Measurements from ENCODE around the gene PPFIBP2.

Gene PPFIBP2

GRCh38 chr11:7513234-7514098, at the start of gene PPFIBP2:
TSS of gene PPFIBP2 (plus strand) at chr11:7513999. CDS start at chr11:7549476, 35,477 bp downstream.
- peak; percentile 64 for DNase-seq

GRCh38 chr11:7467652-7468051, 46.1 kb upstream of the PPFIBP2 start:
- no peak for DNase-seq

- DNase-seq: no peak
Measured at GRCh38 chr11:7469351-7469865, 44.4 kb upstream of the PPFIBP2 start.

- DNase-seq: no peak
Measured at GRCh38 chr11:7471071-7471470, 42.7 kb upstream of the PPFIBP2 start.

GRCh38 chr11:7473717-7474116, 40.1 kb upstream of the PPFIBP2 start:
- DNase-seq: no peak

- DNase-seq: no peak
Measured at GRCh38 chr11:7480113-7480512, 33.7 kb upstream of the PPFIBP2 start.

- DNase-seq: no peak
Measured at GRCh38 chr11:7484131-7484530, 29.7 kb upstream of the PPFIBP2 start.

- no peak for DNase-seq
Measured at GRCh38 chr11:7484645-7485044, 29.2 kb upstream of the PPFIBP2 start.

- DNase-seq: no peak
Measured at GRCh38 chr11:7485186-7486097, 28.4 kb upstream of the PPFIBP2 start, which contains the start of gene OLFML1. TSS of gene OLFML1 (plus strand) at chr11:7485506. CDS start at chr11:7485876, 370 bp downstream.

GRCh38 chr11:7486098-7486780, 27.6 kb upstream of the PPFIBP2 start:
- no peak for DNase-seq

- no peak for DNase-seq
Measured at GRCh38 chr11:7486781-7487140, 27.0 kb upstream of the PPFIBP2 start.

GRCh38 chr11:7487360-7487759, 26.4 kb upstream of the PPFIBP2 start:
- DNase-seq: no peak

- no peak for DNase-seq
Measured at GRCh38 chr11:7488681-7489080, 25.1 kb upstream of the PPFIBP2 start.

- DNase-seq: no peak
Measured at GRCh38 chr11:7489376-7489775, 24.4 kb upstream of the PPFIBP2 start.

- no peak for DNase-seq
Measured at GRCh38 chr11:7490054-7490453, 23.7 kb upstream of the PPFIBP2 start.

- DNase-seq: no peak
Measured at GRCh38 chr11:7490535-7490934, 23.3 kb upstream of the PPFIBP2 start.

GRCh38 chr11:7492253-7492652, 21.5 kb upstream of the PPFIBP2 start:
- no peak for DNase-seq

- DNase-seq: no peak
Measured at GRCh38 chr11:7493670-7494069, 20.1 kb upstream of the PPFIBP2 start.

- DNase-seq: no peak
Measured at GRCh38 chr11:7494086-7494745, 19.6 kb upstream of the PPFIBP2 start.

- DNase-seq: no peak
Measured at GRCh38 chr11:7495882-7496551, 17.8 kb upstream of the PPFIBP2 start.

GRCh38 chr11:7498193-7498592, 15.6 kb upstream of the PPFIBP2 start:
- no peak for DNase-seq

- no peak for DNase-seq
Measured at GRCh38 chr11:7499081-7499480, 14.7 kb upstream of the PPFIBP2 start.
